SK-N-DZ (cell line): Measurements from ENCODE around the gene EPB41L5.
"Not testable (repeated sequence)": the region's sequence is repeated elsewhere in the genome, so short reads cannot be mapped to it uniquely, and the experiment has no call there.

Source experiments
- DNase-seq: peaks from one replicate; pipeline ENCODE4 v3.0.0-alpha.2; 2015; ENCODE audit warnings: low spot score

Gene EPB41L5

DNA sequence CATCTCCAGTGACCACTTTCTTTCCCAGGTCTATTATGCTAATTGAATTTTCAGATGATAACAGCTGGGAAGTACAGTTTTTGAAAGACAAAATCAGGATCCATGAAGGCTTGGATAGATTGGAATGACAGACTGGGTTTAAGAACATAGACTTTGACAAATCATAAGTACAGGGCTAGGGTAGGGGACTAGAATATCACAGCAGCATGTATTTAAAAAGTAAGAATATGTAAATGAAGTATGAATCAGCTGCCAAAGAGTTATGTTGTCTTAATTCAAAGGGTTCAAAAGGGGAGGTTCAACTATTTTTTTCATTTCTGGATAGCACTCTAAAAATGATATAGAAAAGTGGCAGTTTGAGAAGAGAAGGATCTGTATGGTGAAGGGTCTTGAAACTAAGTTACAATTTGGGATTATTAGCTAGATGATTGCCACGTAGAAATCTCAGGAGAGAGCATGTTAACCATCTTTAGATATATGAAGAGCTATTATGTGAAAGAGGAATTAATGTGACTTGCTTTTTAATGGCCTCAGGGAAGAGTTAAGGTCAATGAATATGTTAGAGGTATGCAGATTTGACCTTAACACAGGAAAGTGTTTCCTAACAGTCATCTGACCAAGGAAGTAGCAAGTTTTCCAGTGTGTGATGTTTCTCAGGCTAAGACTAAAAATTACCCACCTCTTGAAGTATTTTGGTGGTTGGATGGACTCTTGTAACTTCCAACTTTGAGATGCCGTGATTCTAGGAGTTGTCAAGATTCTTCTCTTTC lies 128.6 kb downstream of the EPB41L5 start:
- DNase-seq = no peak

DNA sequence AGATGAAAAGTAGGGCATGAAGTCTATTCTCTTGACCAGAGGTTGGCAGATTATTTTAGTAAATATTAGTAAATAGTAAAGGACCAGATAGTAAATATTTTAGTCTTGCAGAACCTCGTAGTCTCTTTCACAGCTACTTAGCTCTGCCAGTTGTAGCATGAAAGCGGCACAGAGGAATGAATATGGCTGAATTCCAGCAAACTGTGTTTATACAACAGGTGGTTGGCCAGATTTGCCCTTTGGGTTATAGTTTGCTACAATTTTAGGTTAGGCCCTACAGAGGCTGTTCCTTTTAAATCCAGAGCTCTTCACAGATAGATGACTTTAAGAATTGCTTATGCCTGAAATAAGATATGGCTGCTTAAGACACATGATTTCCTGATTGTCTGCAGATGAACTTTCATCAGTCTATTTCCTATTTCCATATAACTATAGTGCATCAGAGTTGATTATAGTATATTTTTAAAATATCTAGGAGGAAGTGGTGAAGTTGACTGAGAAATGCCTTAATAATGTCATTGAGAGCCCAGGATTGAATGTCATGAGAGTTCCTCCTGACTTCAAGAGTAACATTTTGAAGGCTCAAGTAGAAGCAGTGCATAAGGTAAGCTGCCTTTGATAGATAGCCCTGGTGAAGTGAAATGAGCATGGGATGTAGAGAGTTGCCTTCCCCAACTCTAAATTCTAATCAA lies 129.8 kb downstream of the EPB41L5 start:
- DNase-seq = no peak

DNA sequence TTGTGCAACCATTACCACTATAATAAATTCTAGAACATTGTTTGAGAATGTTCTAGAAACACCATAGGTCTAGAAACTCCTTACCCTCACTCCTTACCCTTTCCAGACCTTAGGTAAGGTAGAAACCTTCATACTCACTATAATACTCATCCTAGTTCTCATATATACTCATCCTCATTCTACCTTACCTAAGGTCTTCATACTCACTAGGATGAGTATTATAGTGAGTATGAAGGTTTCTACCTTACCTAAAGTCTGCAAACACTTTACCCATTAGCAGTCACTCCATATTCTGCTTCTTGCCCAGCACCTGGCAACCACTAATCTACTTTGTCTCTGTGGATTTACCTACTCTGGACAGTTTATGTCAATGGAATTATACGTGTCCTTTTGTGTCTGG lies 135.4 kb downstream of the EPB41L5 start:
- no peak for DNase-seq

DNA sequence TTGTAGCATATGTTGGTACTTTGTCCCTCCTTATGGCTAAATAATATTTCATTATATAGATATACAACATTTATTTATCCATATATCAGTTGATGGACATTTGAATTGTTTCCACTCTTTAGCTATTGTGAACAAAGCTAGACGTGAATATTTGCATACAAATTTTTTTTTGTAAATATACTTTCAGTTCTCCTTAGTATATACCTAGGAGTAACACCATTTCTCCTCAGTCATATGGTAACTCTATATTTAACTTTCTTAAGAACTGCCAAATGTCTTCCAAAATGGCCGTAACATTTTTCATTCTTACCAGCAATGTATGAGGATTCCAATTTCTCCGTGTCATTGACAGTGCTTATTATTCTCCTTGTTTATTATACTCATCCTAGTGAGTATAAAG lies 135.8 kb downstream of the EPB41L5 start:
- no peak for DNase-seq

DNA sequence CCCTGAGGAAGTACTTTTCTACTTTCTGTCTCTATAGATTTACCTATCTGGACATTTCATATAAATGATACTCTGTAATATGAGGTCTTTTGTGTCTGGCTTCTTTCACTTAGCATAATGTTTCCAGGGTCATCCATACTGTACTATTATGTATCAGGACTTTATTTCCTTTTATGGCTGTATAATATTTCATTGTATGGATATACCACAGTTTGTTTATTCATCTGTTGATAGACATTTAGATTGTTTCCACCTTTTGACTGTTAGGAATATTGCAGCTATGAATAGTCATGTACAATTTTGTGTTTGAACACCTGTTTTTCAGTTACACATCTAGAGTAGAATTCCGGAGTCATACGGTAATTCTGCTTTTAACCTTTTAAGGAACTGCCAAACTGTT lies 136.5 kb downstream of the EPB41L5 start:
- DNase-seq = no peak

DNA sequence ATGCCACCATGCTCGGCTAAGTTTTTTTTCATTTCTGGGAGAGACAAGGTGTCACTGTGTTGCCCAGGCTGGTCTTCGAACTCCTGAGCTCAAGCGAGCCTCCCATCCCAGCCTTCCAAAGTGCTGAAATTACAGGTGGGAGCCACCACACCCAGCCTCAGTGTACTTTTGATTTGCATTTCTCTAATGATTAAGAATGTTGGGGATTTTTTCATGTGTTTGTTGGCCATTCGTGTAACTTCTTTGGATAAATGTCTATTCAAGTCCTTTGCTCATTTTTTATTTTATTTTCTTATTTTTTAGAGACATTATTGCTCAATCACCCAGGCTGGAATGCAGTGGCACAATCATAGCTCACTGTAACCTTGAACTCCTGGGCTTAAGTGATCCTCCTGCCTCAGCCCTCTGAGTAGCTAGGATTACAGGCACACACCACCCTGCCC lies 137.2 kb downstream of the EPB41L5 start:
- DNase-seq = no peak

DNA sequence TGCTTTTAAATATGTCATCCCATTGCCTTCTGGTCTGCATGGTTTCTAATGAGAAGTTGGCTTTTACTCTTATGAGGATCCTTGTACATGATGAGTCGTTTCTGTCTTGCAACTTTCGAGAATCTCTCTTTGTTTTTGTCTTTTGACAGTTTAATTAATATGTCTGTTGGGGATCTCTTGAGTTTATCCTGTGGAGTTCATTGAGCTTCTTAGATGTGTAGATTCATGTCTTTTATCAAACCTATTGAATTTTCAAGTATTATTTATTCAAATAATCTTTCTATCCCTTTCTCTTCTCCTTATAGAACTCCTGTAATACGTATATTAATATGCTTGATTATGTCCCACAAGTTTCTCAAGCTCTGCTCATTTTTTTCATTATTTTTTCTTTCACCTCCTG lies 142.4 kb downstream of the EPB41L5 start:
- no peak for DNase-seq

DNA sequence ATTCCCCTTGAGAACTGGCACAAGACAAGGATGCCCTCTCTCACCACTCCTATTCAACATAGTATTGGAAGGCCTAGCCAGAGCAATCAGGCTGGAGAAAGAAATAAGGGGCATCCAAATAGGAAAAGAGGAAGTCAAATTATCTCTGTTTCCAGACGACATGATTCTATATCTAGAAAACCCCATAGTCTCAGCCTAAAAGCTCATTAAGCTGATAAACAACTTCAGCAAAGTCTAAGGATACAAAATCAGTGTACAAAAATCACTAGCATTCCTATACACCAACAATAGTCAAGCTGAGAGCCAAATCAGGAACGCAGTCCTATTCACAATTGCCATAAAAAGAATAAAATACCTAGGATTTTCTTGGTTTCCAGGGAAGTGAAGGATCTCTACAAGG lies 145.8 kb downstream of the EPB41L5 start:
- DNase-seq = not testable (repeated sequence)

DNA sequence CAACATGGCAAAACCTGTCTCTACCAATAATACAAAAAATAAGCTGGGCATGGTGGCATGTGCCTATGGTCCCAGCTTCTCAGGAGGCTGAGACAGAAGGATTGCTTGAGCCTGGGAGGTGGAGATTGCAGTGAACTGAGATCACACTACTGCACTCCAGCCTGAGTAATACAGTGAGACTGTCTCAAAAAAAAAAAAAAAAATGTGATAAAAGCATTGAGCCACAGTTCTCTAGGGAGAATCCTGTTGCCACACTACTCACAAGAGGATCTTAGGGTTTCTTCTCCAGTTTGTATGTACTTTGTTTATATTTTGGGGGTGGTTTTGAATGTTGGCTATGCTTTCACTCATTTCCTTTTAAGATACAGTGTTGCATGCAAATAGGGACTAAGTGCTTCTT lies 148.3 kb downstream of the EPB41L5 start:
- DNase-seq = no peak

DNA sequence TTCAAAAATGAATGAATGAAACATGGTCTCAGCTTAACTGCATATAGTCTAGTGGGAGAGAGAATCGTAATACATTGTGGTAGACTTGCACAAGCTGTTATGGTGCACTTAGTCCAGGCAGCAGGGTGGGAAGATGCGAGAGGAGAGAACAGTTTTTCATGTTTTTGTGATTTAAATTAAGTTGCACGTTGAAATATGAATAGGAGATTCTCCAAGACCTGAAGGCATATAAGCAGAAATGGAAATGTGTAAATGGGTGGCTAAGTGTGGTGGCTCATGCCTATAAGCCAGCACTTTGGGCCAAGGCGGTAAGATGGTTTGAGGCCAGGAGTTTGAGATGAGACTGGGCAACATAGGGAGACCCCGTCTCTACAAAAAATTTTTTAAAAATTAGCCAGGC lies 149.8 kb downstream of the EPB41L5 start:
- DNase-seq = no peak

DNA sequence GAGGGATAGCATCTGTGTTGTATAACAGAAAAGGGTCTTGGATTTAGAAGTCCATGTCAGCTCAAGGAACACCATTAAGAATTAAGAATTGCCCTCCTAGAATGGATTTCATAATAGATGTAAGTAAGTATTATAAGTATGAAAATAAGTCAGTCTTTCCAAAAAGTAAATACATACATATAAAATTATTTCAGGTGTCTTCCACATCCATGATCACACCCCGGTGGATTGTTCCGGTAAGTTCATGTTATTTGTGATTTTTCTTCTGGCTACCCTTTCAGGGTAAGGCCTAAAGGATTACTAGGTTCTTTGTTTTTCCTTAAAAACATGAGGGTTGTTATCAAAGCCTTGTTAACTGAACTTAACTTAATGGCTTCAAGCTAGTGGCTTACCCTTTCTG lies 154.4 kb downstream of the EPB41L5 start:
- no peak for DNase-seq

DNA sequence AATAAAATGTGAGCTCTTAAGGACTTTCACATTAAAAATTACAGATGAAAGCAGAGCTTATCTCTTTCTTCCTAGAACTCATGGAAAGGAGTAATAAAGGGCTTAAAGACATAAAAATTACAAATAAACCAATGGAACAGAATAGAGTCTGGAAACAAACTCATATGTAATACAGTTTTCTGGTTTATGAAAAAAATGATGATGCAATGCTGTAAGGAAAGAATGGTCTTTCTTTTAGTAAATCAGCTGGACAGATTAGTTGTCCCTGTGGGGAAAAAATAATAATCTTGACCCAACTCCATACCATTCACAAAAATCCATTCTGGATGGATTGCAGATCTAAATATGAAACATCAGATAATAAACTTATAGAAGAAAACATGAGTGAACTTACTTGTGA lies 156.1 kb downstream of the EPB41L5 start:
- DNase-seq = no peak

DNA sequence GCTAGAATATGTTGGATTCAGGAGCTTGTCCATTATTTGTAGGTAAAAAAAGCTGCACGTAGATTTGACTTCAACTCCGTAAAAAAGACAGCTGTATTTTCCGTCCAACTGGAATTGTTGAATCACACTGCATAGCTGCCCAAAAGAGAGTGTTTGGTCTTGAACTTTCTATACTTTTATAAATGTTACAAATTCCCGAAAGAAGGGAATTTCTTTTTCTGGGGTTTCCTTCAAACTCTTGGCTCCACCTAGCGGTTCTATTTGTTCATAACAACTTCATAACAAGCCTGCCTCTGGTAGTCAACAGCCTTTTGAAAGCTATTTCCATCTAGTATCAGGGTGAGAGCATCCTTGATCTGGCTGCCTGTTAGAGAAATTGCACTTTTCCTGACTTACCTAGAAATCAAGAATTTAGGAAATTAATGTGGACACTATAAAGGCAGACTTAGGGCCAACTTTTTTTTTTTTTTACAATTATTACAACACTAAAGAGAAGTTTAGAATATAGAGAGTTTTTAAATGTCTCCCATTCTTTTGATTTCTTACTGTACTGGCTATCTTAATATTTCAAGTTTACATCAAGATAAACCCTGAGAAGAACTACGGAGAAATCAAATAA lies 162.2 kb downstream of the EPB41L5 start:
- DNase-seq = peak; percentile 47

DNA sequence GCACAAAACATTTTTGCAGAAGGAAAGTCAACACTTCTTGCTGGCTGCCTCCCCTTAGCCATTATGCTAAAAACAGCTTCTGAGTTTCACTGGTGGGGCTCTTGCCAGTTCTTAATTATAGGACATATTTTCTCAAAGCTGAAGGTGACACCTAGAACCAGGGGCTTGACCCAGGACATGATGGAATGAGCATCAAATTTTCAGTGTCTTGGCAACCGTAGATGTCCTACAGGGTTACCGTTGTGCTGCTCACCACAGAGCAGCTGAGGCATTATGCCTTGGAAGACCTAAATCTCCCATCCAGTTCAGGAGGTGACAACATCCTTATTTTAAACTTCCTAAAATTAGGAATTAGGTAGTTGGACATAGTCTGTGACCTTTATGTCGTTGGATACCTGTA lies 163.6 kb downstream of the EPB41L5 start:
- DNase-seq = no peak

DNA sequence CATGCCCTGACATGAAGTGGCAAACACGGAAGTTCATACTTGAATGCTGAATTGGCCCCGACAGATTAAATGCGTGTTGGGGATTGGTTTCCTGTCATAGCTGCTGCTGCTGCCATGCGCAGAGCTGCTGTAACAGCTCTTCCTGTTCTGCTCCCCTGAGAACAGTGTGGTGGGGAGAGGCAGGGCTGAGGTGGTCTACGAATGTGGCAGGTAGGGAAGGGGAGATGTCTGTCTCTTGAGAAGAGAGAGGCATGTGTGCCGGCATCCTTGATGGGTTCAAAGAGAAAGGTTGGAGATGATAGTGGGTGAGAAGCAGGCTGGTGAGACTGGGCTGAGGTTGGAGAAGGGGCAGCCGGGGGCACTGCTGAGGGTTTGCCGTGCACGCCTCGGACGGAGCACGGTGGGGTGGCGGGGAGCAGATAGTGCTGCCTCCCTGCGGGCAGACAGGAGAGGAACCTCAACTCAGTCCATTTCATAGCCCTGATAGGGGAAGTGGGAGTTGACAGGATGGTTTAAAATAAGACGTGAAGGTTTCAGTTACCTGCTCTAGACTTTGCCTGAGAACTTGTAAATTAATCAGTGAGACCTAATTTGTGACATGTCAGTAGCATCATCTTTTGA lies 164.2 kb downstream of the EPB41L5 start:
- no peak for DNase-seq

DNA sequence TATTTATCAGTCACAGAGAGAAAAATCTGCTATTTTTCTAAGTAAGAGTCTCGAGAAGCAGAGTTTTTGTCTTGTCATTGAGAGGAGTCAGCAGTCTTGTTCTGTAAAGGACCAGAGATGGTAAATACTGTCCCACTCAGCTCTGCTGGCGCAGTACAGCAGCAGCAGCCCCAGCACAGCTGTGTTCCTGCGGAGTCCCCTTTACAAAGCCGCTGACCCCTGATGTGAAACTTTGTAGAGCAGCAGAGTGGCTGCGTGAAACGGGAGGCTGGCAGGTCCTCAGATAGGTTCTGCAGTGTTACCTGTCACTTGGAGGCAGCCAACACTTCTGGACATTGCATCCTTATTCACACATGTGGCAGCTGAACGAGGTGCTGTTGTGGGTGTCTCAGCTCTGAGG lies 165.1 kb downstream of the EPB41L5 start:
- no peak for DNase-seq

DNA sequence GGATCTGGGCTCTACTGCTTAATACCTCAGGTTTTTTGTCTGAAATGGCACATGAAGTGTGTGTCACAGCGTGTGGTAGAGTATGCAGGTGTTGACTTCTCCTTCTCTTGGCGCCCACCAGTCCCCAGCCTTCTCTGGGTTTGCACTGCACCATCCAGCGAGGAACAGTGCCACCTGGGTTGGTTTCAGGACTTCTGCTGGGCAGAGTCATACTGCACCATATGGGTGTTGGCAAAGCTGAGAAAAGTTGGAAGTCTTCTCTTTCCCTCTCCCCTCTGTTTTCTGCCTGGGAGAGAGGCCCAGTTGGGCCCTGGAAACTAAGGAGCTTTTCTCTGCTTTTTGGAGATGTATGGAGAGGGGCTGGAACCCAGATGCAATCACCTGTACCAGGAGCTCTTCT lies 166.5 kb downstream of the EPB41L5 start:
- no peak for DNase-seq

DNA sequence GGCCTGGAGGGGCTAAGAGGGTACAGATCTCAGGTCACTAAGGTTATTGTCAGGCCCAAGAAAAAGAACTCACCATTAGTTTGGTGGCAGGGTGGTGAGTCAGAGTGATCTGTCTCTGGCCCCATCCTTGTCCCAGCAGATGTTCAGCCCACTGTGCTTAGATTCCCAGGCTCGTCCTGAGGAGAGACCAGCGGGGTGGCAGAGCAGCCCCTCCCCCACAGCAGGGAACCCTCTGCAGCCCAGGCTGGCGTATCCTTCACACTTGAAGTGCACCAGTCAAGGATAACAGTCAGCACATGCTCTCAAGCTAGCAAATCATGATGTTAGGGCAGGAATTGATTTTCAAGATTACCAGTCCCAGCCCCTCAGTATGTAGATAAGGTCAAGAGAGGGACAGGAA lies 167.2 kb downstream of the EPB41L5 start:
- peak; percentile 33 for DNase-seq

DNA sequence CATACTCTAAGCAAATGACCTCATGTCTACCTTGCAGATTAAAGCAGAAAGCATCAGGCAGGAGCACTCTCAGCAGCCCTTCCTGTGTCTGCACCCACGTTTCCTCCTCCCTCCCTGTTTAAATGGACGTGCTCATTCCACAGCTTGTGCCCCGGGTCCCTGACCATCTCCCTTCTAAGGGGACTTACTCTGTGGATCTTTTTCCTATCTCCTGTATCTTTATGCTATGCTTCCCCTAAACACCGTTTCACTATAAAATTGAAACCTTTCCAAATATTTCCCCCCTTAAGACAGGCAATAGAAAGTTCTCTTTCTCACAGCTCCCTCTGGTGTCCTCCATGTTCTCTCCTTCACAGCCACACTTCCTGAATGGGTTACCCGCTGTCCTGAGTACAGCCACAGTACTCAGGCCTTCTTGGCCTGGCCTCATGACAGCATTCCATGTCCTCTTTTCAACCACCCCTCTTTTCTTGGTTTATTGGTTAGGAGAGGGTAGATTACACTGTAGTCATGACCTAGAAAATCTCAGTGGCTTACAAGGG lies 169.2 kb downstream of the EPB41L5 start:
- DNase-seq = no peak

DNA sequence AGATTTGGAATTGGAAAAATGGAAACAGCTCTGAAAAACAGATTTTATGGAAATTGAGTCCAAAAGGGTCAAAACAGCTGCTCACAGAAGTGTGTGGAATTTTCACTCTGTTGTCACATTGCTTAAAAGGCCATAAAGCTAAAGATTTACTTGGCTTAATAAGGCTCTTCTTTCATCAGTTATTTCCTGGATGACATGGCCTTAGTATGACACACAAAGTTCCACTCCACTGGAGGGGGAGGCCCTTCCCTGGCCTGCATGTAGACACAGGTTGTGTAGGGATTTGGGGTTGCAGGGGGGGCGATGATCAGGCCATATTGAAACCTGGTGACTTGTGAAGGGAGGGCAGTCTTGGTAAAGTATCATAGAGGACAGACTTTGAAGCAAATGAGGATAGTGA lies 176.3 kb downstream of the EPB41L5 start:
- no peak for DNase-seq

DNA sequence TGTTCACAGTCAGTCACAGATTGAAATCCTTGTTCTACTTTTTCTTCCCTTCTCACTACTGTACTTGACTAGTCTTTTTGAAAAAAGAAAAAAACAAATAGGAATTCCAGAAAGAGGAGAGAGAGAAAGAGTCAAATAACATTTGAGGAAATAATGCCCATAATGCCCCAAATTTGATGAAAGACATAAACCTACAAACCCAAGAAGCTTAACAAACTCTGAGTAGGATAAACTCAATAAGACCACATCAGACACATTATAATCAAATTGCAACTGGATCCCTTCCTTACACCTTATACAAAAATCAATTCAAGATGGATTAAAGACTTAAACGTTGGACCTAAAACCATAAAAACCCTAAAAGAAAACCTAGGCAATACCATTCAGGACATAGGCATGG lies 179.4 kb downstream of the EPB41L5 start:
- DNase-seq = no peak

DNA sequence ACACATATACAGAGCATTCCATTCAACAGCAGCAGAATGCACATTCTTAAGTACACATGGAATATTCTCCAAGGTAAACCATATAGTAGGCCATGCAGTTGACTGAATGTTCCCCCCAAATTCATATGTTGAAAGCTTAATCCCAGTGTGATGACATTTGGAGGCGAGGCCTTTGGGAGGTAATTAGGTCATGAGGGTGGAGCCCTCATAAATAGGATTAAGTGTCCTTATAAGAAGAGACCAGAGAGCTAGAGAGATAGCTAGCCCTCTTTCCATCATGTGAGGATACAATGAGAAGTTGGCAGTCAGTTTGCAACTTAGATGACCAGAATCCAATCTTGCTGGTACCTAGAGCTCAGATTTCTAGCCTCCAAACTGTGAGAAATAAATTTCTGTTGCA lies 182.7 kb downstream of the EPB41L5 start:
- no peak for DNase-seq
